Vagina (tissue), 2 donors: ENCODE data around the gene MTUS2.

Source experiments
- CTCF ChIP-seq, 3 experiments: fragments of 450-650 bp in 2 of 3; fragments of 200-600 bp in 1 of 3; sonication (generic) in 1 of 3; IDR thresholded peaks; one replicate each; pipeline ENCODE4 v1.5.1; 2017 to 2019; ENCODE audit warnings: antibody characterized with exemption in 3 of 3, mild to moderate bottlenecking in 2 of 3, moderate library complexity in 2 of 3
- POLR2A ChIP-seq, 2 donors: fragments of 450-650 bp; IDR thresholded peaks; one replicate each; pipeline ENCODE4 v1.6.1; 2017; ENCODE audit warnings: antibody characterized with exemption in 2 of 2, mild to moderate bottlenecking in 2 of 2, moderate library complexity in 2 of 2

- no peak for TF ChIP-seq CTCF (IDR thresholded peaks at IDR 0.05)
- no peak for TF ChIP-seq POLR2A (IDR thresholded peaks at IDR 0.05)
Measured at GRCh38 chr13:28865149-28865744, 45.1 kb downstream of the MTUS2 start.
